HG03457 (cell line): ENCODE results near the gene TMEM117.
"Not testable (repeated sequence)": the region's sequence is repeated elsewhere in the genome, so short reads cannot be mapped to it uniquely, and the experiment has no call there.

Source experiments
- ATAC-seq: cut with Tn5 transposase; IDR thresholded peaks from one replicate; pipeline ENCODE4 v1.9.1; 2021; ENCODE audit warnings: moderate number of reproducible peaks; ENCODE audit not compliant: unreplicated experiment

The TMEM117 gene

DNA sequence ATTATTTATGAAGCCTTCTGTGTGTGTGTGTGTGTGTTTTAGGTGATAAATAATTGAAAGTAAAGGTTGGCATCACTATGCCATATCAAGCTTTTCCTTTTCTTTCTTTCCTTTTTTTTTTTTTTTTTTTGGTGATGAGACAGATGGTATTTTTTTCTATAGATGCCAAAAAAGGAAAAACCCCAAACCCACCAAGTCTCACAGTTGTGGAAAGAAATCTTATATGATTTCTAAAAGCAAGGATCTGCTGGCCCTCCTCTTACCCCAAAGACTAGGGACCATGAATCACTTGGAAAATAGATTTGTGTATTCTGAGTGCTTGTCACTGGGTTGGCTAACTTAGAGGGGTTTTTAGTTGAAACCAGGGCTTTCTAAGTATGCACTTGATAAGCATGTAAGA lies 181.3 kb downstream of the TMEM117 start:
- ATAC-seq: no peak

DNA sequence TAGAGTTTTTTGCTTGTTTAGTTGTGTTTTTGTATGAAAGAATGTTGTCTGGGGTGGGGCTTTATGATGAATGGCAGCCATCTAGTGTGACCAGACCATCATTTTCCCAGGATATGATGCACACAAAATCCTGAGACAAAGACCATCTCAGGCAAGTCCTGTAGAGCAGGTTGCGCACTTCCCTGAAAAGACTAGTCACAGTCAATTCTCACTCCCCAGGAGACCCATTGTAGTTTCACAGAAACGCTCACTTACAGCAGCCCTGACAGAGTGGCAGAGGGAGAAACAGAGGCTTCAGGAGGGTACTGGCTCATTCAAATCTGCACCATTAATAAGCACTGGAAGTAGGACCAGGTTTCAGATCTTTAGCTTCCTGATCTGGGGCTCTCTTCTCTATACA lies 183.2 kb downstream of the TMEM117 start:
- ATAC-seq: no peak

DNA sequence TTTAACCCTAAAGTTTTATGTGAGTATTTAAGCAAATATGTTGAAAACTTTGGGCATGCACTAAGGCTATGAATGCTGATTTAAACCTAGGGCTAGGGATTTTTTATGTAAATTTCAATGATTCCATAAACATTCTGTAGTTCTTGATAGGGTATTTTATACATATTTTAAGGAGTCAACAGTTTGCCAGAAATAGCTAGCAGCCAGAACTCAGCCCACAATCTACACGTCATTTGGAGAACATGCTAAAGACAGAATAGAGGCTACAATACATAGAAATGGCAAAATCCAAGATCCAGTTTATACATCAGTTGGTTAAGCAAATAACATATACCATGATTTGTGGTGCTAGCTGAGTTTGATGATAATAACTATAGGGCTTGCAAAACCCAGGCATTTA lies 184.7 kb downstream of the TMEM117 start:
- no peak for ATAC-seq

DNA sequence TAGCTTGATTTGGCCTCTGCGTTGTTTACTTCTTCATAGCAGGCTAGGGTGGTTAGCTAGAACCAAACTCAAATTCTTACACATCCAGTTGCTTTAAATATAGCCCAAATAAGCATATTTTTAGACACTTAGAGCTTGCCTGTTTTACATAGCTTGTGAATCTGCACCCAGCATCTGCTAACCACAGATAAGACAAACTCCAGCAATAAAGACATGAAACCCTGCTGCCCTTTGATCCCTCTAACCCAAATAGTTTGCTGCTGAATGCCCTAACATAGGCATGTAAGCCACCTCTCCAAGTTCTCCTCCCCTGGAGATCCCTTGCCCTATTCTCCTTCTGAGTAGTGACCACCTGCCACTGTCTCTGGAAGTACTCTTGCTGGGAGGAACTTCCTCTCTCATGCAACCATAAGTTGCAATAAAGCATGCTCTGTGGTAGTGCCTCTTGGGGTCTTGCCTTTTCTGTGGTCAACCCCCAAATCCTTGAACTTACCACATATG lies 185.6 kb downstream of the TMEM117 start:
- no peak for ATAC-seq

DNA sequence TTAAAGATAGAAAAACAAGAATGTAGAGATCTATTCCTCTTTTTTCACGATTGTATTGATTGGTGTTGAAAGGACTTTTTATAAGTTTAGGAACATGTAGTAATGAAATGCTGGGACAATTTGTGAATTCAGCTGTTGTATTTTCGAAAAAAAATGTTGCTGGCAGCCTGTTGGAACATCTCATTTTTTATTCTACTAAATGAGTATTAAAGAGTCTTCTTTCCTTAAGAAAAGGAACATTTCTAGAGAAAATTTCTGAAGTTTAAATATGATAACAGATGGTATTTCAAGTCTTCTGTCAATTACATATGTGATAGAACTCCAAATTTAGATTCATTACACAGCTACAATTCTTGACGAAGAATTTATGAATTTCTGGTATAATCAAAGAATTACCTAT lies 189.6 kb downstream of the TMEM117 start:
- ATAC-seq: no peak

DNA sequence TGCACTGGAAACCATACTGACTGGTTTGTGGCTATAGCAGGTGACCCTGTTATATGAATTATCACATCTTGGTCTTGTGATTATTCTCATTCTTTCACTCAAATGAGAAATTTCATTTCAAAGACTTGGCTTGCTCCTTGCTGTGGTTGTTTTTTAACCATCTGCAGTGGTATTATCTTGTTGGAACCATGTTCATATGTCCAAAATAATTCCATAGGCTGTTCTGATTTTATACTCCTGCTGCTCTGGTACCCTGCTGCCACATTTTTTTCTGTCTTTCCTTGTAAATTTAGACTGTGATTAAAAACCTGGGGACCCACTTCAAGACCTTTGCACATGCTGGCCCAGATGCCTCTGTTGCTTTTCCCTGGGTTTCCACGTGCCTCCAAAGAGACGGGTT lies 190.2 kb downstream of the TMEM117 start:
- ATAC-seq: no peak

DNA sequence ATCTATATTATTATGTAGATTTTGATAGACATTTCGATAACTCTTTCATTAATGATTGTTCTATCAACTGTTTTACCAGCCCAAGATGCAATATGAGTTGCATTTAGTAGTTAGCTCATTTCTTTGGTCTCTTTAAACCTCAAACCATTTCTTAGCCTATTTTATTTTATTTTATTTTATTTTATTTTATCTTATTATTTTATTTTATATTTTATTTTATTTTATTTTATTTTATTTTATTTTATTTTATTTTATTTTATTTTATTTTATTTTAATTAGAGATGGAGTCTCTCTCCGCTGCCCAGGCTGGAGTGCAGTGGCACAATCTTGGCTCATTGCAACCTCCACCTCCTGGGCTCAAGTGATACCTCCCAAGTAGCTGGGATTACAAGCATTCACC lies 191.0 kb downstream of the TMEM117 start:
- ATAC-seq: not testable (repeated sequence)

DNA sequence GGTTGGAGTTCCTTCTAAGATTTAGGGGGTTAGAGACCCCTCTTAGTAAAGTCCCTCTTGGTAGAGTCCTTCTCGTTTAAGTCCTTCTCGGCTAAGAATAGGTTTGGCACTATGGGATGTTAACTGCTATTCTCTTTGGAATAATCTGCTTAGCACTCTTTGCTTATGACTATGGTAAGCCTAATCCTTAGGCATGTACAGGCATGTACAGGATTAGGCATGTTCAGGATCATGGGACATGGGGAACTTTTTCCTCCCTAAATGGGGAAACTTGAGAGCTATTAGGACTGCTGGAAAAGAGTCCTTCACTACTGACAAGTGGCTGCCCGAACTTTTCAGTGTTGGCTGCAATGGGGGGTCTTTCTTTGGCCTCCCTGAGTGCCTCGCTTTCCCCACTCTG lies 193.3 kb downstream of the TMEM117 start:
- no peak for ATAC-seq

DNA sequence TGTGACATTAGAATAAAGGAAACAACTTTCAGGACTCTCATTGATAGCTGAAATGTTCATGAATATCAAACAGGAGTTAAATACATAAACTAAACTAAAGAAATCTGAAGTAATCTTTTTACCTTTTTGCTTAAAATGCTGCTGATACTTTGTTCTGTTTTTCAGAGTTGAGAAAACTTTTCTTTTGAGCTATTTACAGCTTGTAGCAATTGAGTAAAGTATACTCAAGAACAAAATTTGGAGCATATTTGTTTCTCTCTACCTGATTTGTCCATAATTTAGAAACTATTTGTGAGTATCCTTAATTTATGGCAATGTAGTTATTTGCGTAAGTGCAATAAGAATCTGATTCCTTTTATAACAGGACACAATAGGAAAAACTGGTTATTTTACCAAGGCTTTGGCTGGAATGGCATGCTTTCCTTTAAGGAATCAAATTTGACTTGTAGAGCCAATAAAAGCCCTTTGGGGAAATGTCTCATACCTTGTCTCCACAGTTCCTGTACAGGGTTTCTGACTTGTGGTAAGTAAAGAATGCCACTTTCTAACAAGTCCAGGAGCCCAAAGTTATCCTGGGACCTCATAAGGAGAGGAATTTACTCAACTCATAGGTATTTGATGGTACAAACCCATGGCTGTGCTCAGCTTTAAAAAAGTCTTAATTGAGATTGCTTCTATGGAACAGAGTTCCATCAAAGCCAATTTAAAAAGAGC lies 195.7 kb downstream of the TMEM117 start:
- no peak for ATAC-seq

DNA sequence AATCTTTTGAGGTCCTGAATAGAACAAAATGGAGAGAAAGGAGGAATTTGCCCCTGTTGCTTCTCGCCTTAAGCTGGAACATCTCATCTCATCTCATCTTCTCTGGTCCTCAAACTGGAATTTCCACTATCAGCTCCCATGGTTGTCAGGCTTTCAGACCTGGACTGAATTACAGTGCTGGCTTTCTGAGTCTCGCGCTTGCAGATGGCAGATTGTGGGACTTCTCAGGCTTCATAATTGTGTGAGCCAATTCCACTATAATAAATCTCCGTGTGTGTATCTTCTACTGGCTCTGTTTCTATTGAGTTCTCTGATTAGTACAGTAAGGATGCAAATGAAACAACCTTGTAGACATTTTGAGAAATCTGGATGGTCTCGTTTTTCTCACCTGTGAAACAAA lies 199.0 kb downstream of the TMEM117 start:
- no peak for ATAC-seq

DNA sequence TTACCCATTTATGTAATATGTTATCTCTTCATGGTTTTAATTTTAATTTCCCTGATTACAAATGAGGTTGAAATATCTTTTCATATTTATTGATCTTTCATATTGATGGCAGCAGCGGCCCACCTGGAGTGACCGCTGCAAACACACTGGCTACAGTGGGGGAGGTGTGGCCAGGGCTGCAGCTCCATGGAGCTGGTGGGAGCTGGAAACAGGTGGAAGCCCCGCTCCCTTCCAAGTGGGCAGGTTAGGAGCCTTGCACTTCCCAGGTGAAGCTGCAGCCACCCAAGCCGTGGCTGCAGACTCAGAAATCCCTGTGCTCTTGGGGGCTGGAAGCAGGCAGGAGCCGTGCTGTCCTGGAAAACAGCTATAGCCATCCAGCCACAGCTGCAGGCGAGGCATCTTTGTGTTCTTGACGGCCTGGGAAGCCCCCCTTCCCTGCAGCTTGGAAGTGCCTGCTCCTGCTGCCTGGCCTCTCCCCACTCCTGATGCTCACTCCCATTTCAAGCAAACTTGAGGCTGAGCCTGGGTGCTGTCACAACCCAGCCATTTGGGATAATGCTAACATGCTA lies 201.1 kb downstream of the TMEM117 start:
- no peak for ATAC-seq

DNA sequence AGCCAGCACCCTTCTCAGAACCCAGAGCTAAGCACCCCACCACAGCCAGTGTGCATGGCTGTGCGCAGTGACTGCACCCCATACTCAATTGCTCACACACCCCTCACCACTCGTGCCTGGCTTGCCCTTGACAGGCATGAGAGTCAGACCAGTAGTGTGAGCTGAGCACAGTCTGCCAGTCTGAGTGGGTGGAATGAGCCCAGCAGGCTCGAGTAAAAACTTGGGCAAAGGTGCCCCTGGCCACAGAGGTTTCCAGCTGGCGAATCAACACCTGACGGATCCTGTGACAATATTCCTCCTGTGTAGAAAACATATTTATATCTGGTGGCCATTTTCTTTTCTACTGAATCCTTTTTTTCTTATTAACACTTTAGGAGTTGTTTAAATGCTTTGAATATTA lies 202.5 kb downstream of the TMEM117 start:
- ATAC-seq: no peak

DNA sequence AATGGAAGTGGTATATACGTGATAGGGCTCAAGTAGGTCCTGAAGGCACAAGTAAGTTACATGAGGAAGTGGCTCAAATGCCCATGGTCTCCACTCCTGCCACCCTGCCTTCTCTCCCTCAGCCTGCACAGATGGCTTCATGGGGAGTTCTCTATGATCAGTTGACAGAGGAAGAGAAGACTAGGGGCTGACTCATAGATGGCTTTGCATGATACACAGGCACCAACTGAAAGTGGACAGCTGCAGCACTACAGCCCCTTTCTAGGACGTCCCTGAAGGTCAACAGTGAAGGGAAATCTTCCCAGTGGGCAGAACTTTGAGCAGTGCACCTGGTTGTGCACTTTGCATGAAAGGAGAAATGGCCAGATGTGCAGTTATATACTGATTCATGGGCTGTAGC lies 208.6 kb downstream of the TMEM117 start:
- not testable (repeated sequence) for ATAC-seq

DNA sequence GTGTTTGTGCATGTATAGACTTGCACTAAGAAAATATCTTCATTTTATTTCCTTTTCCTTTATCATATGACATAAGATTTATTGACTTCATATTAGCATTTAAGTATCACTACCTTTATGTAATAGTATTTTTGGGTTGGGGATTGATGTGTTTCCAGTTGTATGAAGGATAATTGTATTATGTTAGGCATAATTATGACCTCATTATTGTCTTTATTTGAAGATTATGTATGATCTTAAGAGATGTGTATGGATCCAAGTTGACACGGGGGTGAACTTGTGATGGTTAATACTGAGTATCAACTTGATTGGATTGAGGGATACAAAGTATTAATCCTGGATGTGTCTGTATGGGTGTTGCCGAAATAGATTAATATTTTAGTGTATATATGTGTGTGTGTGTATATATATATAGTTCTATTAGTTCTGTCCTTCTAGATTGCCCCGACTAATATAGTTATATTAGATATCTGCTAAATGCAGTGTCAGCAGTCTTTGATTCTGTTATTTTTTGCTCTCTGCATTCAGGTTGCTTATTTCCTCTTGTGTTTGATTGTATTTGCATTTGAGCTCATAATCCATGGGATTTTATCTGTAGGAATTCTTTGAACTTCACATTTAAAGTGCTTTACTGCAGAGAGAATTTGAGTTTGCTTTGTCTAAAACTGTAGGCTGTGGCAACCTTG lies 211.0 kb downstream of the TMEM117 start:
- no peak for ATAC-seq

DNA sequence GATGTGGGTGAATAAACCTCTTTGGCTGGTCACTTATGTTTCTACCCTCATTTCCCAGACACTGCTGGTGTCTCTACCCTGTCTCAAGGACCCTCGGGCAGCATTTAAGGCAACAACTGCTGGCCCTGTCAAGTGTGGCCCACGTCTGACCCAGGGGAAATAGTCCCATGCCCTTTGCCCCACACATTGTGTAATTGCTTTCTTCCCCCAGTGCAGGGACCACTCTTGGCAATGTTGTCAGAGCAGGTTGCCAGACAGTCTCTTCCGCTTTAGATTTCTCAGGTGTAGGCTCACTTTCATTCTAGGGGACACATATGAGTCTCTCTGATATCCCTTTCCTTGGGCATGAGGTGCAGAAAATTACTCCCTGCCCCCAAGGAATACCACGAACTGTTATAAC lies 216.7 kb downstream of the TMEM117 start:
- no peak for ATAC-seq

DNA sequence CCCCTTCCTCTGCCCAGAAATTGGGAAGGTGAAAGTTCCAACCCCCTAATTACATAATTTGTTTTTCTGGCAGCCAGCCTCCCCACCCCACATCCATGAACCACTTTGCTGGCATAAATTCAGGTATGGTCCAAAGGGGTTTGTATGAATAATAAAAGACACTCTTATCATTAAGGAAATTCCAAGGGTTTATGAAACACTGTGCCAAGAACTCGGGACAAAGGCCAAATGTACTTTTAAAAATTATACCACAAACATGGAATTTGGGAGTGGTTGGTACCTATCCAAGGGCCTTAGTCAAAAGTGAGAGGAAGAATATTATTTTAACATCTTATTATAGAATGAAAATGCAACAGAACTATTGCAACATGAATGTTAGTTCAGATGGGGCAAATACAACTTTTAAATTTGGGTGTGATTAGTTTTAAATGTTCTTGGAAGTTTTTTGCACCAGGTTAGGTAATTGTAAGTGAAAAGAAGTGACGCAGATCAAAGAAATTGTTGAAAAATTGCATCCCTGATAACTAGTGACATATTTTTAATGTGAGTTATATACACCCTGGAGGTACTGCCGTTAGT lies 217.8 kb downstream of the TMEM117 start:
- ATAC-seq: no peak

DNA sequence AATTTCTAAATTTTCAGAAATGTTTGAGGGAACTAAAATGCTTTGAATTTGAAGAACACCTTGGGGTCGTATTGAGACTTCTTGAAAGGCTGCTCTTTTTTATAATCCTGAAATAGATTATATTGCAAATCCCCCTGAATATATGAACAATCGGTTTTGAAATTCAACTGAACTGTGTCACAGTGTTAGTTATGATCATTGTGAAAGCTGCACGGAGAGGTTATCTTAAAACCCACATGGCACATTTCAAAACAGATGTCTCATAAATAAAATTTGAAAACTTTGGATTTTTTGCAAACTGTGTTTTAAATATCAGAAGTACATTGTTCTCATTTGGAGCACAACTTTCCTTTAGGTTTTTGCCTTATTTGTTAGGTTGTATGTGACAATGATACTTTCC lies 218.4 kb downstream of the TMEM117 start:
- no peak for ATAC-seq

DNA sequence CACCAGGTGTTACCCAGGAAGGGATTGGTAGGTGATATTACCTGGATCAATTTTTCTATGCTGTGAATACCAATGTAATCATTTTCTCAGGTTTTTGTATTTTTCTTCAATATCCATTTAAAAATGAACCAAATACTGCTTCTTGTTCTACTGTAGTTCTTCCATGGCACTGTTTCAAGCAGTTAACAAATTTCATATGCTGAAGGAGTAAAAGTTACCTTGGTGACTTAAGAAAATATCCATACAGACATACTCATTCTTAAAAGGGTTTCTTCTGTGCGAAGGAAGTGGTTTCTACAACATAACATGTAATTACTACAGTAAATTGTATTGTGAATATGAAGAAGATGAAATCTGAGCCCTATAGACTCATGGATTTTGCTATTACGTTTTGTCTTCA lies 222.5 kb downstream of the TMEM117 start:
- ATAC-seq: no peak

DNA sequence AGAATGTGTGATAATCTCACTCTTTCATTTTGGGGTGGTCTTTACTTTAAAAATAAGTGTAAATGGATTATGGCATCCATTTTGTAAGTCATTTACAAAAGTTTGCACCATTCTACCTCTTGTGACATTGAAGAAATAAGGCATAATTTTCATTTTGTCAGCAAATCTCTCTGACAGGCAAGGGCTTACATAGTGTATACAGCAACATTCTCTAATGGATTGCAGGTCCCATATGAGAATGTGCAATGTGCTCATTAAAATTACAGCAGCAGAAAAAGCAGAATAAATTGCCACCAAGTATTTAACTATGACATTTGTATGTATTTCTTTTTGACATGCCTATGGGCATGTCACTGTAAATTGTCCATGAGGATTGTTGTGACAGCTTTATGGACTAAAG lies 223.6 kb downstream of the TMEM117 start:
- ATAC-seq: no peak

DNA sequence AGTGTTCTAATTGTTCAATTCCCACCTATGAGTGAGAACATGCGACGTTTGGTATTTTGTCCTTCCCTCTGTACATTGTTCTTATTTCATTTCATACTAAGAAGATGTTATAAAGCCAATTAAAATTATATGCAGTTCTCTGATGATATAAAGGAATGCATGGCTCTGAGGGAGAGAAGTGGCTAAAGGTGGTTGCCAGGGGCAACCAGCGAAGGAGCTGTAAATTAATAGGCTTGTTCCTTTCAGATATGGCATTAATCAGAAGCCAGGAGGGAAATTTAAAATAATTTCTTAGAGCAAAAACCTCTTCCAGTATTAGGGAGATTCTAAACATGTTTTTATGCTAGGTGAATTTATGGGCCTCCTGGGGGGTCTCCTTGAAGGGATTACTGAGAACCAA lies 227.8 kb downstream of the TMEM117 start:
- ATAC-seq: no peak

DNA sequence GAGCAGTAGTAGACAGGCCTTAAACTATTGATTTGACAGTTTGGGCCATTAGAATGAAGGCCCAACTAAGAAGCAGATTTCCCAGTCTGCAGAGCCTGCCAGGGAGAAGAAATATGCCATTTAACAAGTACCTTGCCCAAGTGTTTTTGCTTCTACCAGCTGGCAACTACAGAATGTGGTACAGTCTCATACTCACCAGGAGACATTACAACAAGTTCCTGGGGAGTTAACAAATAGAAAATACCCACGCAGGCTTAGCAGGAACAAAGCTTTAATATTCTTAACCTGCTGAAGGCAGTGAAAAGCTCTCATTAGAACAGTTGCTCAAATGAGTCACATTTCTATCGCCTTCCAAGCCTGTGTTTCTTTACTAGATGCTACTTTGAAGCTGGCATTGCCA lies 241.0 kb downstream of the TMEM117 start:
- ATAC-seq: no peak

DNA sequence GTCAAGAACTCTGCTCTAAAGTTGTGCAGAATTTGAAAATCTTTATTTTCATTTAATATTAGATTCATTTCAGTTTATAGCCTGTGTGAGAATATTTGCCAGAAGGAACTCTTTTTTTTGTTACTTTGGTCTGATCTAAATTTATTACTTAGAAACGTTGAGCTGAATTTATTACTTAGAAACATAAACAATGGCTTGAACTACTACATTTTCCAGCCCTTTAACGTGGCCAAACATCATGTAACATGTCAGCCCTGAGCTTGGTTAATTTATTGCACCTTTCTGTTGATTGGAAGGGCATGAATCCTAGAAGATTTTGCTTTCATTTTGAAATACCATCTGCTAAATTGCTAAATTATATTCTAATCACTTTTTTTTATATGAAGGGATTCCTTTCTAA lies 241.4 kb downstream of the TMEM117 start:
- ATAC-seq: no peak
